GM10266 (cell line): Measurements from ENCODE around the gene RGS19.
A peak's percentile ranks its signal among the peaks of the same experiment; 100 is the strongest.

Experiments
- DNase-seq: peaks from one replicate; pipeline ENCODE4 v3.0.0; 2012; ENCODE audit errors: extremely low spot score
- CTCF ChIP-seq: IDR thresholded peaks from 2 replicates; pipeline ENCODE4 v1.5.1; 2012; ENCODE audit warnings: mild to moderate bottlenecking, low read depth; ENCODE audit not compliant: control insufficient read depth, insufficient read depth; ENCODE audit errors: missing control alignments

The RGS19 gene

DNA sequence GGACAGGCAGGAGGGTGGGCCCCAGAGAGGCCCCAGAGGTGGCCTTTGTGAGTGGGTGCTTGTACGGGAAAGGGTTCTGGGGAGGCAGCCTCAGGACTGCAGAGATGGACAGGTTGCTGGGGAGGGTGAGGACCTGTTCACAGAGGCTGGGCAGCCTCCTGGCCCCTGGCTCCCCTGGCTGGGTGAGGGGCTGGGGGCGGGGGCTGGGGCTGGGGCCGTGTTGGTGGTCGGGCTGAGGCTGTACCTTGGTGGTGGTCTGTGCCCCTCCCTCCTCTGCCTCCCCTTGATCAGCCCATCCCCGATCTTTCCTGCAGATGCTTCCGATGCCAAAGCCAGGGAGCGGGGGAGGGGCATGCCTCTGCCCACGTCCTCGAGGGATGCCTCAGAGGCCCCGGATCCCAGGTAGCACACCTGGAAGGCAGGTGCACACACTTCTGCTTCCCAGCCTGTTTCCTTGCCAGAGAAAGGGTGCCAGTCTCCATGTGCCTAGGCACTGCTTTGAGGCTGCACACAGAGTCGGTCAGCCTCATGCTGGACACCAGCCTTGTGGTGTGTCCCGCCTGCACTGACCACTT is 11.5 kb downstream of the RGS19 start:
- DNase-seq: no peak
- no peak for TF ChIP-seq CTCF

DNA sequence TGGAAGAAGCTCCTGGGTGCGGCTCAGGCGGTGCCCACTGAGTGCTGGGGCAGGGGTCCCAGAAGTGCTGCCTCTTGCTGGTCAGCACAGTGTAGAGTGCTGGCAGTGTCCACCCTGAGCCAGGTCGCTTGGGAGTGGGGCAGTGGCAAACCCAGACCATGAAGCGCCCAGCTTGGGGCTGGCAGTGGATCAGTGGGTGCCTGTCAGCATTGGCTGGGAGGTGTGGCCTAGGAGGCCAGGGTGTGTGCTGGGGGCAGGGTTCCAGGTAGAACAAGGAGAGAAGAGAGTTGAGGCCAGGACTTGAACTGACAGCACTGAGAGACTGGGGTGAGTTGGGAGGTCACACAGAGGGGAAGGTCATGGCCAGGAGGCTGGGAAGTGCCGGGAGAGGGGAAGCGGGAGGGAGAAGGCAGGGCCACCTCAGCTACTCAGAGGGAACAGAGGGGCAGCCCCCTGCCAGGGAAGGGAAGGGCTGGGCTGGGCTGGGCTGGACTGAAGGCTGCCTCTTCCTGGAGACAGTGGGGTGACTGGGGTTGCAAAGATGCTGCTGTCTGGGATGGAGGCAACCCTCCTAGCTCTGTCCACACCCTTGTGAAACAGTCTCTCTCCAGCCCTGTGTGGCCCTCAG is 12.2 kb downstream of the RGS19 start:
- TF ChIP-seq CTCF: no peak
- no peak for DNase-seq

DNA sequence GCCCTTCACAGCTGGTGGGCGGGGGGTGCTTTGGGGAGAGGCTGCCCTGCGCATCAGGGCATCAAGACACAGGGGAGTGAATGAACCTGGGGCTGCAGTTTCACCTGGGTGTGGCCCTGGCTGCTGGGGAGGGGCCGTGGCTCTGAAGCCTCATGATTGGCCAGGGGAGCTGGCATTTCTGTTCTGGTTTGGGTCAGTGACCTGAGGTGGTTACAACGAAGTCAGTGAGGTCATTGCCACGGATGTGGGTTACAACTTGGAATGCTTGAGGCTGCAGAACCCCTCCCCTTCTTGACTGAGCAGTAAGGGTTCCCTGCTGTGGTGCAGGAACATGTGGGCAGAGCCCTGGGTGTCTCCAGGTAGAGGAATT is 13.4 kb downstream of the RGS19 start:
- TF ChIP-seq CTCF: no peak

GRCh38 chr20:64065062-64065973 is 14.0 kb downstream of the RGS19 start:
- no peak for DNase-seq
- no peak for TF ChIP-seq CTCF

More for the DNA sequence above, 13.4 kb downstream of the RGS19 start:
- peak; percentile 83 for DNase-seq

- no peak for TF ChIP-seq CTCF
These were observed 15.1 kb downstream of the RGS19 start for GRCh38 chr20:64064145-64064698.

DNA sequence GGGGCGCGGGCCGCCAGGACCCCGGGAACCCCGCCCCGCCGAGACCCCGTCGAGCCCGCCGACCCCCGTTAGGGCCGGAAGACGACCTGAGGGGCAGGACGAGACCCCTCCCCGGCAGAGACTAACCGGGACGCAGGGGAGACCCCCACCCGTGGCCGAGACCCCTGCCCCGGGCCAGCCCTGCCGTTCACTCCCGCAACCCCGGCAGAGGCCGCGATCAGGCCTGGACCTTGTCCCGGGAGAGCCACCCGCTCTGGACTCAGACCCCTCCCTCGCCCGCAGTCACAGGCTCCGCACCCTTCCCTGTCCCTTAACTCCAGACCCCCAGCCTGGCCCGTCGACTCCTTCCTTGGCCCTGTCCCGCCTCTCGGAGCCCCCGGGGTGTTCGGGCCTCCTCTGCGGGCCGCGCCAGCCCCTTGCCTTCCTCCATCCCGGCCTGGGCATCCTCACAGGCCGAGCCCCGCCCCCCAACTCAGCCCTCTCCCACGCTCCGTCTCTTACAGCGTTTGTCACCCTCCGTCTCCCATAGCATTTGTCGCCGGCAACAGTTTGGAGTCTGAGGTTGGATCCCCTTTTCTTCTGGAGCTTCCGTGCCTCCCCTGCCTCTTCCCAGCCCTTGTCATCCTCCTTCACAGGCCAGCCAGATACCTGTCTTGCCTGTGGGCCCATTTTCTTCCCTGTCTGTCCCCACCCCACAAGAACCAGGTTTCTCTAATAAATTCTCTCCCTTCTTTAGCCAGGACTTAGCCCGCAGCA is 15.8 kb downstream of the RGS19 start:
- peak; percentile 66 for DNase-seq
- TF ChIP-seq CTCF: no peak

More at GRCh38 chr20:64064145-64064698, 15.1 kb downstream of the RGS19 start:
- DNase-seq: no peak
